B cell (primary cell): ENCODE measurements around the gene PARD6A. TPM values are rescaled to one million over a fixed set of nuclear protein-coding genes. Genes with fewer than 3 reads are reported as not detected.

ENCODE experiments used
- ATAC-seq: fragments of 200-7000 bp; cut with Tn5 transposase; one replicate; pipeline ENCODE4 v1.10.0; 2021; ENCODE audit warnings: low read depth, mild to moderate bottlenecking, moderate number of reproducible peaks, moderate library complexity
- CTCF ChIA-PET: fragments of 350-600 bp; sonication (Branson Sonifier 250); formaldehyde crosslinking; loops from one replicate; lab custom pipeline; 2021; ENCODE audit warnings: antibody characterized with exemption, inconsistent platforms; lab: Charles Lee
- POLR2A ChIA-PET: fragments of 350-600 bp; sonication (Branson Sonifier 250); formaldehyde crosslinking; loops from one replicate; lab custom pipeline; 2021; ENCODE audit warnings: antibody characterized with exemption; lab: Charles Lee
- DNase-seq: peaks from one replicate; pipeline ENCODE4 v3.0.0; 2013
- H2AFZ ChIP-seq: 2 replicates; pipeline ENCODE4 v1.6.1; 2012; ENCODE audit warnings: mild to moderate bottlenecking, low read depth, low read length; ENCODE audit not compliant: insufficient read depth, poor library complexity, severe bottlenecking
- H3K27ac ChIP-seq, 2 donors: 1 replicate in 1 of 2; 2 replicates in 1 of 2; pipeline ENCODE4 v1.5.1; 2012 to 2013; ENCODE audit warnings: low read length in 2 of 2, mild to moderate bottlenecking in 2 of 2, moderate library complexity in 1 of 2
- H3K27me3 ChIP-seq, 4 experiments: fragments of 200-600 bp in 1 of 4; sonication (generic) in 1 of 4; replicated peaks in 1 of 4; 1 replicate in 2 of 4; 2 replicates in 2 of 4; pipeline versions ENCODE4 v1.6.1 to v1.7.0; 2013 to 2016; ENCODE audit warnings: low read length in 3 of 4, mild to moderate bottlenecking in 2 of 4, mixed read lengths in 1 of 4, moderate library complexity in 1 of 4; ENCODE audit not compliant: insufficient read depth in 4 of 4, control insufficient read depth in 3 of 4; ENCODE audit errors: control extremely low read depth in 1 of 4
- H3K36me3 ChIP-seq, 2 experiments: replicated peaks in 1 of 2; 1 replicate in 1 of 2; 2 replicates in 1 of 2; pipeline versions ENCODE4 v1.6.1 to v1.7.1; 2013; ENCODE audit warnings: low read length in 1 of 2; ENCODE audit not compliant: insufficient read depth in 2 of 2, control insufficient read depth in 1 of 2; ENCODE audit errors: control extremely low read depth in 1 of 2, extremely low read depth in 1 of 2
- H3K4me1 ChIP-seq, 2 donors: fragments of 200-600 bp in 1 of 2; sonication (generic) in 1 of 2; 1 replicate in 1 of 2; 2 replicates in 1 of 2; pipeline versions ENCODE4 v1.5.1 to v1.6.1; 2013 to 2017; ENCODE audit warnings: low read length in 2 of 2; ENCODE audit not compliant: control insufficient read depth in 2 of 2, insufficient read depth in 2 of 2
- H3K4me2 ChIP-seq: replicated peaks from 2 replicates; pipeline ENCODE3; 2012; ENCODE audit warnings: mild to moderate bottlenecking, low read depth, low read length; ENCODE audit not compliant: poor library complexity, severe bottlenecking
- H3K4me3 ChIP-seq, 5 experiments: fragments of 200-600 bp in 1 of 5; sonication (generic) in 1 of 5; 1 replicate in 3 of 5; 2 replicates in 2 of 5; pipeline versions ENCODE4 v1.5.1 to v1.7.0; 2011 to 2016; ENCODE audit warnings: low read length in 4 of 5, mild to moderate bottlenecking in 4 of 5, low read depth in 2 of 5, control low read depth in 1 of 5, moderate library complexity in 1 of 5; ENCODE audit not compliant: insufficient read depth in 1 of 5; ENCODE audit errors: control extremely low read depth in 1 of 5, extremely low read depth in 1 of 5
- H3K79me2 ChIP-seq: fragments of 200-600 bp; sonication (generic); one replicate; pipeline ENCODE4 v1.6.0; 2016; ENCODE audit warnings: low read length; ENCODE audit not compliant: control insufficient read depth, insufficient read depth
- H3K9ac ChIP-seq: fragments of 200-600 bp; sonication (generic); 2 replicates; pipeline ENCODE4 v1.6.1; 2017; ENCODE audit warnings: mild to moderate bottlenecking, low read length, moderate library complexity
- H3K9me3 ChIP-seq, 3 donors: one replicate each; pipeline versions ENCODE4 v1.6.1 to v1.7.1; 2013; ENCODE audit warnings: low read length in 2 of 3; ENCODE audit not compliant: control insufficient read depth in 2 of 3, insufficient read depth in 1 of 3; ENCODE audit errors: control extremely low read depth in 1 of 3
- H4K20me1 ChIP-seq: 2 replicates; pipeline ENCODE4 v1.6.0; 2012; ENCODE audit warnings: mild to moderate bottlenecking, low read length; ENCODE audit not compliant: insufficient read depth, control insufficient read depth, poor library complexity, severe bottlenecking
- H3K27ac Mint-ChIP-seq: one replicate; pipeline ENCODE4 v1.8.0; 2021; ENCODE audit warnings: mixed read lengths
- H3K27me3 Mint-ChIP-seq: one replicate; pipeline ENCODE4 v1.8.0; 2021; ENCODE audit warnings: mixed read lengths
- H3K4me1 Mint-ChIP-seq: one replicate; pipeline ENCODE4 v1.8.0; 2021; ENCODE audit warnings: mixed read lengths
- H3K4me3 Mint-ChIP-seq: one replicate; pipeline ENCODE4 v1.8.0; 2021; ENCODE audit warnings: mixed read lengths
- H3K9me3 Mint-ChIP-seq: one replicate; pipeline ENCODE4 v1.8.0; 2022; ENCODE audit warnings: mixed read lengths; ENCODE audit not compliant: insufficient read depth
- CTCF ChIP-seq: fragments of 200-600 bp; IDR thresholded peaks from one replicate; pipeline ENCODE4 v1.8.0; 2022; ENCODE audit warnings: antibody characterized with exemption, mild to moderate bottlenecking
- EZH2 ChIP-seq: IDR thresholded peaks from 2 replicates; pipeline ENCODE4 v1.6.1; 2012; ENCODE audit warnings: borderline replicate concordance, low read depth, mild to moderate bottlenecking, moderate library complexity, low read length; ENCODE audit not compliant: insufficient read depth, poor library complexity, severe bottlenecking
- WGBS: methylation state at CpG from one replicate; pipeline ENCODE4 v1.1.5; 2013; ENCODE audit warnings: missing lambda C conversion rate; ENCODE audit not compliant: insufficient coverage; 5-methylcytosine and 5-hydroxymethylcytosine counted together
- intact Hi-C: fragments of 100-400 bp; cut with micrococcal nuclease; formaldehyde crosslinking; loops from one replicate; pipeline ENCODE4 v1.10.0; 2022
- polyA plus RNA-seq: library from polyadenylated mRNA; depleted of rRNA; stranded (reverse); fragments of >200 nt; gene quantifications from 2 replicates; pipeline ENCODE4 v1.2.3, GENCODE V29; 2012
- total RNA-seq, 2 donors: library from RNA; stranded (reverse); fragments of 120-200 nt in 1 of 2; gene quantifications; 1 replicate in 1 of 2; 2 replicates in 1 of 2; pipeline versions ENCODE4 v1.2.3 to v1.2.4, GENCODE V29; 2013 to 2022

Gene PARD6A
- total and polyA plus RNA-seq, 2 donors (not counting 1 experiment from before 2014, with no cell fraction given) = 14.8 to 15.9 TPM

- peaks cover 9% of the 10 kb centered on the region for H3K79me2 ChIP-seq
- peak within 1 kb of the TSS; percentile 100 for H2AFZ ChIP-seq
Observed at GRCh38 chr16:67666559-67667452, 6.0 kb downstream of the PARD6A start, which contains the start of the genes C16orf86 and ENKD1. Gene C16orf86, plus strand, starts transcription at chr16:67666814. Its CDS starts 157 bp downstream, at chr16:67666971. Gene ENKD1, minus strand, starts transcription at chr16:67666750. Its CDS starts 308 bp downstream, at chr16:67666442.

More at GRCh38 chr16:67666559-67667452, 6.0 kb downstream of the PARD6A start, which contains the start of the genes C16orf86 and ENKD1:
- POLR2A ChIA-PET = interaction anchor here (0.6 to 2.7 kb wide), 5 partner anchors 114 to 186 kb away, joined by 3 to 16 read pairs (median 5); partner anchors contain the start of genes ATP6V0D1, RANBP10 and TSNAXIP1
- peak; percentile 90 for DNase-seq
- H3K4me3 Mint-ChIP-seq = peak within 1 kb of the TSS; percentile 91
- H3K4me1 Mint-ChIP-seq = peaks cover 43% of the 10 kb centered on the region
- peaks cover 34 to 42% of the 10 kb centered on the region in 2 donors for H3K4me1 ChIP-seq
- H3K9me3 Mint-ChIP-seq = no peaks in the 10 kb centered on the region
- peak within 1 kb of the TSS; percentile 77 to 86 for H3K27ac ChIP-seq
- TF ChIP-seq EZH2 (no peak), CTCF (no peak)
- peak within 1 kb of the TSS; percentile 87 for H3K9ac ChIP-seq
- H3K27me3 ChIP-seq = no peaks in the 10 kb centered on the region
- CTCF ChIA-PET = interaction anchor here (0.6 to 11.7 kb wide), 28 partner anchors 12 to 374 kb away, joined by 3 to 136 read pairs (median 5); partner anchors contain the start of genes ATP6V0D1, CARMIL2, CTCF and GFOD2
- peak within 1 kb of the TSS; percentile 84 for H3K27ac Mint-ChIP-seq
- peak within 1 kb of the TSS; percentile 54 to 91 (median 79) for H3K4me3 ChIP-seq
- H3K27me3 Mint-ChIP-seq = no peaks in the 10 kb centered on the region
- peak; percentile 67 for ATAC-seq
- 4% methylated on average over 78 of the region's 78 CpGs for WGBS
- H3K36me3 ChIP-seq = peaks cover 0 to 3% of the 10 kb centered on the region in 2 experiments
- H3K9me3 ChIP-seq = no peaks in the 10 kb centered on the region
- intact Hi-C loops = loop anchor here (1.0 to 10.0 kb wide), 4 partner anchors 139 to 1468 kb away; partner anchors contain the start of genes CHTF8, FHOD1, RANBP10 and SLC9A5
- peak within 1 kb of the TSS; percentile 99 for H3K4me2 ChIP-seq
- no peaks in the 10 kb centered on the region for H4K20me1 ChIP-seq
